Stimulated activated CD8-positive, alpha-beta memory T cell treated with anti-CD3 and anti-CD28 coated beads, Interleukin-7, amount 100 ng/mL, for 48 hours (primary cell): ENCODE measurements around the gene RNF5.
"Not testable (repeated sequence)": the region's sequence is repeated elsewhere in the genome, so short reads cannot be mapped to it uniquely, and the experiment has no call there.

Experiments used
- DNase-seq, 2 donors: peaks; one replicate each; pipeline ENCODE4 v3.0.0-alpha.2; 2020; ENCODE audit warnings: low read depth in 1 of 2; ENCODE audit errors: extremely low read depth in 1 of 2

RNF5 gene

DNA sequence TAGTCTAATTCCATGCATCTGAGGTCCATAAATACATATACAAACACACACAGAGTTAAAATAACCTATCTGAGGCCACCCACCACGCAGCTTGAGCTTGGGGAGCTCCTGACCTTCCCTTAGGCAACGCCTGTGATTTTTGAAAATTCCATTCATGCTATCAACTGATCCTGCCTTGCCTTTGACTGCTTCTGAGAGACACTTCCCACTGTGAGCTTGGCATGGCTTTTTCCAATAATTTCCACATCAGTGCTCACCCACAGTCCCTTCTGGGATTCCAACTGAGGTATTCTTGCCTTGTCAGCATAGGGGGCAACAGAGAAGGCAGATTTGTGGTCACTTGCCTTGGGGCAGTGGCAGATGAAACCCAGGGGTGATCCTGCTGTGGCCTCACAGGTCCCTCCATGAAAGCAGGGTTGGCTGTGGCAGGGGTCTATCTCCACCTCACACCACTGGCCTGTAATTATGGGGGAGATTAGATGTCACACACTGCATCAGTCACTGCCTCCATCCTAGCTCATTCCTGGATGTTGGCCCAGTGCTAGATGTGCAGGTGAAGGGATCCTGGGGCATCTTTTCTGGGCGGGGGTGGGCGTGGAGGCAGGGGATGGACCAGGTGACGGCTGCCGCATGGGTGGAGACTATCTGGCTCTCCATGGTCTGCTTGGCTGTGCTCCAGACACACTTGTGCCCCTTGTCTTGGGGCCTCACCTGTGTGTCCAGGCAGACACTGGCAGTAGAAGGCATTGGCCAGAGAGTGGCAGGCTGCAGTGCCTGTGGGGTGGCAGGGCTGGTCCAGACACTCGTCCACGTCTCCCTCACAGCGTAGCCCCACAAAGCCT lies 25.4 kb downstream of the RNF5 start:
- DNase-seq: no peak

GRCh38 chr6:32204268-32204715 lies 26.1 kb downstream of the RNF5 start:
- no peak for DNase-seq

DNA sequence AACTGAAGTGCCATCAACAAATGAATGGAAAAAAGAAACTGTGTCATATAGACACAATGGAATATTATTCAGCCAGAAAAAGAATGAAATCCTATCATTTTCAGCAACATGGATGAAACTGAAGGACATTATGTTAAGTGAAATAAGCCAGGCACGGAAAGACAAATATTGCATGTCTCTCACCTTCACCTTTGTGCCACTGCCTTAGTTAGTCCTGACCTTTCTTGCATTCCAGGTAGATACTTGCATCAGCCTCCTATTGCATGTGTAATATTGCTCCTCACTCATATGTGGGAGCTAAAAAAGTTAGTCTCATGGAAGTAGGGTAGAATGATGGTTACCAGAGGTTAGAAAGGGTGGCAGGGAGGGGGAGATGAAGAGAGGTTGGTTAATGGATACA lies 30.8 kb downstream of the RNF5 start:
- DNase-seq: no peak

DNA sequence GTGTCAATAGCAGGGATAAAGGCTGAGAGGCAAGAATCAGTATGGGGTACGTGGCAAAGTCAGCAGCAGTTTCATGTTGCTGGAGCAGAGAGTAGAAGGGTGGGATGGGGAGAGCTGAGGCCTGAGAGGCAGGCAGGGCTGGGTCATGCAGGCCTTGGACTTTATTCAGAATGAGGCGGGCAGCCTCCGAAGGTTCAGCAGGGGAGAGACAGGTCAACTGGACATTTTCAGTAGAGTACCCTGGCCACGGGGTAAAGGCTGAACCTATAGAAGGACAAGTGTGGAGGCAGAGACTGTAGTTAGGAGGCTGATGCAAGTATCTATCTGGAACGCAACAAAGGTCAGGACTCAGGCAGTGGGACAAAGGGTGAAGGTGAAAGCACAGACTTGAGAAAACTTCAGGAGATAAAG lies 32.0 kb downstream of the RNF5 start:
- no peak for DNase-seq

DNA sequence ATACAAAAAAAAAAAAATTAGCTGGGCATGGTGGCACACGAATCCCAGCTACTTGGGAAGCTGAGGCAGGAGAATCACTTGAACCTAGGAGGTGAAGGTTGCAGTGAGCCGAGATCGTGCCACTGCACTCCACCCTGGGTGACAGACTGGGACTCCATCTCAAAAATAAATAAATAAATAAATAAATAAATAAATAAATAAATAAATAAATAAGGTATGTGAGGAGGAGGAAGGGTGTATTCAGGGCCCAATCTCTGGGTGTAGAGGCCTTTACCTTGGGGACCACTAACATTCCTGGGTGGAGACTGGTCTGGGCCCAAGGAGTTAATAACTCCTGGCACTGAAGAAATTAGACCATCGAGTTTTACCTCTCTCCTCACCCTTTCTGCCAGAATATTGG lies 33.2 kb downstream of the RNF5 start:
- DNase-seq: not testable (repeated sequence)

DNA sequence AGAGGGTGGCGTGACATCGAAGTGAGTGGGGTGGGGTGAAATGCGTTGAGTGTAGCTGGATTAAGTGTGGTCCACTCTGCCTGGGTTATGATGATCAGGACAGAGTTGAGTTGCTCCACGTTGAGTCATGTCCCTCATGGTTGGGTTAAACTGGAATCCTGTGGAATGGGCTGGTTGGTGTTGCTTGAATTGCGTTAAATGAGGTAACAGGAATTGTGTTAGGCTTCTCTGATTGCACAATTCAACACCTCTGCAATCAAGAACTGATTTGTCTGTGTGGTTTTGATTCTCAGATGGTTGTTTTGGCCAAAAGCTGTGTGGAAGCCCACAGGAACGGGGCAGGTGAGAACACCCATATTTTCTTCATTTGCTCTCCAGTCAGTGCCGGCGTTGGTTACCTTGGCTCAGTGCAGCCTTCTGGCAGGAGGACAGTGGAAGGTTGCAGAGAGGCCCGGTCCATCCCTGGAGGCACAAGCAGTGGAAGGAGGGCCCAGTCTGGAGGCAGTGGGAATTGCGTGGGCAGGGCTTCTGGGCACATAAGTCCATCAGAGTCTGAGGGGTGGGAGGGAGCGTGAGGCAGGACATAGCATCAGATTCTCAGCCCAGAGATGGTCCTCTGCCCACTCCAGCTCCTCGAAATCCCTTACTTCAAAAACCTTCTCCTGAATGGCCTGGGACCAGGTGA lies 34.0 kb downstream of the RNF5 start:
- DNase-seq: no peak

DNA sequence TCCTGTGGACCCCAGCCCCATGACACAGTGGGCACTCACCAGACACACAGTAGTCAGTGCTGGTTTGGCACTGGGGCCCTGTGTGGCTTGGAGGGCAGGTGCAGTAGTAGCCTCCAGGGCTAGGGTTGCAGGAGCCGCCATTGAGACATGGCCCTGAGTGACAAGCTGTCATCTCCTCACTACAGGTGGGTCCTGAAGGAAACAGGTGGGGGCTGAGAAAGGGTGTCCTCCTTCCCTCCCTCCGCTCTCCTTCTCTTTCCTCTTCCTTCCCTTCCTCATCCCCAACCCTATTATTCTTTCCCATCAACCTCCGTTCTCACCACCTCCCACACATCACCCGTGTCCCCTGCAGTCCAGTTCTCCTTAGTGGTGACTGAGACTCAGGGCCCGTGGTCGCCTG lies 35.4 kb downstream of the RNF5 start:
- no peak for DNase-seq

DNA sequence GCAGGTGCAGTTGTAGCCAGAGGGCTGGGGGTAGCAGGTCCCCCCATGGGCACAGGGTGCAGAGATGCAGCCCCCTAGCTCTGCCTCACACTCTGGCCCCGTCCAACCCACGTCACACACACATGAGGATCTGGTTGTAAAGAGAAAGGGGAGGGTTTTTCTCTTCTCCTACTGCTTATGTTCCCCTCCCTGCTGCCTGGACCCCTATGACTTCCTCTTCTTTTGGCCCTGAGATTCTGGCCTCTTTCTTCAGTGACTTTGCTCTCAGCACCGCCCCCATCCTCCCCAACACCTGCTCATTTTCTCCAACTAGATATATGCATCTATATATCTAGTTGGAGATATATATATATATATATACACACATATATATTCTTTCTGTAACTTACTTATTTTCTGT lies 35.9 kb downstream of the RNF5 start:
- DNase-seq: no peak

- no peak for DNase-seq
These were observed 37.4 kb downstream of the RNF5 start for GRCh38 chr6:32215617-32216016.

GRCh38 chr6:32216285-32216684 lies 38.1 kb downstream of the RNF5 start:
- DNase-seq: no peak

- no peak for DNase-seq
These were observed 38.8 kb downstream of the RNF5 start for GRCh38 chr6:32216998-32217397.

DNA sequence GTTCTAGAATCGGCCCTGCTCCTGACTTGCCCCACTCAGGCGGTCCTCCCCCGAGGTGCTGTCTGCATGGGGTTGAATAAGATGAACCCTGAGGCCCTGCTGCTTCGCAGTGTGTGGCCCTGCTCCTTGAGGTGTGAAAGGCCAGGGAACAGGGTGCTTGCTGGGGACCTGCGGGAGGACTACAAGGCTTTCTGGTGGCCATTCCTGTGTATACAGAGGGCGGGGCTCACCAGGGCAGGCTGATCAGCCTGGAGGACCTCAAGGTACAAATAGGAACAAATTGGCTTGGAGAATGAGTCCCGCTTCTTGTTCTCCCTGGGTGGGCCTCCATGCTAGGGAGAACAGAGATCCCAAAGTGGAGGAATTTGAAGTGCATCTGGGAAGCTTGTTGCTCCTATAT lies 40.0 kb downstream of the RNF5 start:
- no peak for DNase-seq

DNA sequence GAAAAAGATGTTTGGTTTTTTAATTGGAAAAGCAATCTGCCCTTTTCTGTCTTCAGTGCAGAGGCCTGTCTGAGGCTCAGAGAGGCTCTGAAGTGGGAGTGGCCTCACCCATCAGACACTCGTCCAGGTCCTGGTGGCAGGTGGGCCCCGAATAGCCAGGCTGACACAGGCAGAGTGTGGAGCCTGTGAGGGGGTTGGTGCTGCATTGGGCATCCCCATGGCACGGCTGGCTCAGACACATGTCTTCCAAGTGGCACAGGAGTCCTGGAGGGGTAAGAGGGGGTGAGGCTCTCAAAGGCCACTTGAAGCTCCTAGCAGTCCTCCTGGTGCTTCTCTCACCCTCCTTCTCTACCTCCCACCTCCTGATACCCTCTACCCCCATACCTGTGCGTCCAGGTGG lies 41.8 kb downstream of the RNF5 start:
- DNase-seq: no peak

- DNase-seq: no peak
These were observed 44.4 kb downstream of the RNF5 start for GRCh38 chr6:32222333-32223230.

DNA sequence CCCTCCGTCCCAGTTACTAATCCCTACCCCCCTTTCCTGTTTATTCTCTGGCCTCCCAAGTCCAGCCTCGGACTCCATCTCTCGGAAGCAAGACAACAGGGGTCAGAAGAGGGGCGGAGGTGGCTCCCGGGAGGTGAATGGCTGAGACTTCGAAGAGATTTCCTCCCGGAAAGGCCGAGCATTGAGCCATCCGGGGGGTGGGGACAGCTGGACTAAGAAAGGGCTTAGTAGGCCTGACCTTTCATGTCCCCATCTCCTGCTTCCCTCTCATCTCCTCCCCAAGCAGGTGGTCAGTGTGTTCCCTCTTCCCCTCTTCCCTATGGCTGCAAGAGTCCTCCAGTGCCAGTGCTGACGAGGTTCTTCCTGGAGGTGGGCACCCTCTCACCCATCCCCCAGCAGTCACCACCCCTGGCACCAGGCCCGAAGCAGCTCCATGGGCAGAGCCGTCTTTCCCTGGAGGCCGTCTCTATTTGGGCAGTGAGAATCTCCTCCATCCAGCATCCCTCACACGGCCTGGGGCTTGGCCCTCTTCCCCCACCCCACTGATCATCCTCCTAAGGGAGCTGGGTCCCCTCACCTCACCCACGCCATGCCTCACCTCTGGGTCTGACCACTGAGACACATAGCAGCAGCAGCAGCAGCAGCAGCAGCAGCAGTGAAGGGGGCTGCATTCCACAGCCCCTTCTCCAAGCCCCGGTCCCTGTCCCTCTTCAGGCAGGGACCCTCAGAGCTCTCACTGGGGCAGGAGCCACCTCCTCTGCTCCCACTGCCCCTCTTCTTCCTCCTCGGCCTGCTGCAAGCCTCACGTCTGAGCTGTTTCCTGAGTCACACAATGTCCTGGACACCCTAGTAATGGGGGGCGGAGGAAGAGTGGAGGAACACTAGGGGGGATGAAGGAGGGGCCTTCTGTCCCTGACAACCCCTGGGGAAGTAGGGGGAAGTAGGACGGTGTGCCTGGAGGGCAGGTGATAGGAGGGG lies 45.3 kb downstream of the RNF5 start, which contains the start of gene NOTCH4:
Gene NOTCH4, minus strand, starts transcription at position 810 of the 978 bp plus-strand sequence. Its CDS starts 139 bp downstream, at position 671.
- no peak for DNase-seq

DNA sequence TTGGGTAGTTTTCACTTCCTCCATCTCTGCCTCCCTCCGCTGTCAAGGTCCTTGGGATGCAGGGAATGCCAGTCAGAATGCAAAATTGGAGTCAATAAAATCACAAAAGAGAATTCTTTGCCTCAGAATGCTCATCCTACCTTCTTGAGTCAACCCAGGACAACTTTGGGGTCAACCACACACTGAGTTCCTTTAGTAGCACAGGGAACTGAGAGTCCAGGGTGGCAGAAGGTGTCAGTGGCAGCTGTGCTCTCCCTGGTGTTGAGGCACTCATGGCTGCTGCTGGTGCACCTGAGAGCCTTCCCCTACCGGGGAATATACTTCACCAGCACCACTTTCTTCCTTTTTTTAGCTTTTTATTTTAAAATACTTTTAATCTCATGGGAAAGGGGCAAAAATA lies 46.5 kb downstream of the RNF5 start:
- DNase-seq: no peak

DNA sequence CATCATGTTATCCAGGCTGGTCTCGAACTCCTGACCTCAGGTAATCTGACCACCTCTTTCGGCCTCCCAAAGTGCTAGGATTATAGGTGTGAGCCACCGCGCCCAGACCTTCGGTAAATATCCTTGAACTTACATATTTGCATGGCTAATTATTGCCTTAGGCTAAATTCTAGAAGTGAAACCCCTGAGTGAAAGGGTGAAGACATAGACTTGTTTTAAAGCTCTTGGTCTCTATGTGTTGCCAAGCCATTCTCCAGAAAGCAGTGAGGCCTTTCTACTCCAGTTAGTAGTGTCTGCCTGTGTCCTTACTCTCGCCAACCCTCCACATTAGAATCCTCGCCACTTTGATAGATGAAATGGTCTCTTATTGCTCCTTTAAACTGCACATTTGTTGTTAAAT lies 48.2 kb downstream of the RNF5 start:
- no peak for DNase-seq
